ENCODE measurements around the gene TMIGD1.

GRCh38 chr17:30354701-30355100 is 20.8 kb upstream of the TMIGD1 start:
- no peak for TF ChIP-seq CTCF (IDR thresholded peaks at IDR 0.05; ENCODE audit: poor library complexity)
- TF ChIP-seq EZH2 (IDR thresholded peaks at IDR 0.05; ENCODE audit: borderline replicate concordance) = no peak
- TF ChIP-seq EZH2phosphoT487 (IDR thresholded peaks at IDR 0.05; ENCODE audit: low read depth, severe bottlenecking, unreplicated experiment) = no peak

Data from hepatocyte (in vitro differentiated cells).